Testis (tissue), 3 donors: ENCODE data around the gene NPHP4. TPM values are rescaled to one million over a fixed set of nuclear protein-coding genes. Genes with fewer than 3 reads are reported as not detected.

ENCODE experiments used
- DNase-seq: peaks from one replicate; pipeline ENCODE4 v3.0.0-alpha.2; 2019
- H3K27ac ChIP-seq, 2 donors: fragments of 200-600 bp; sonication (generic); one replicate each; pipeline ENCODE4 v1.5.1; 2019
- H3K27me3 ChIP-seq: fragments of 200-600 bp; sonication (generic); one replicate; pipeline ENCODE4 v1.5.1; 2019
- H3K36me3 ChIP-seq: fragments of 200-600 bp; sonication (generic); one replicate; pipeline ENCODE4 v1.5.1; 2017; ENCODE audit warnings: low read depth; ENCODE audit errors: missing control alignments
- H3K4me1 ChIP-seq: fragments of 200-600 bp; sonication (generic); one replicate; pipeline ENCODE4 v1.5.1; 2019
- H3K4me3 ChIP-seq, 2 donors: fragments of 200-600 bp; sonication (generic); one replicate each; pipeline ENCODE4 v1.5.1; 2017 to 2019
- H3K9me3 ChIP-seq: fragments of 200-600 bp; sonication (generic); one replicate; pipeline ENCODE4 v1.5.1; 2017
- POLR2A ChIP-seq: fragments of 450-650 bp; IDR thresholded peaks from one replicate; pipeline ENCODE4 v1.6.1; 2017; ENCODE audit warnings: antibody characterized with exemption, mild to moderate bottlenecking, moderate library complexity
- WGBS, 2 donors: methylation state at CpG; one replicate each; pipeline ENCODE4 v1.1.5; 2018; 5-methylcytosine and 5-hydroxymethylcytosine counted together
- intact Hi-C: fragments of 100-400 bp; cut with DNase I; formaldehyde crosslinking; loops from one replicate; pipeline ENCODE4 v1.15.1; 2023; ENCODE audit warnings: low total_unique reads
- polyA plus RNA-seq: library from polyadenylated mRNA; stranded (reverse); fragments of 350-450 nt; fragmentation: Illumina TruSeq; extraction: RNeasy Lipid Tissue Mini Kit (QIAGEN cat#74804); gene quantifications from one replicate; pipeline ENCODE4 v1.2.3, GENCODE V29; 2014; ENCODE audit warnings: low read depth, low replicate concordance; ENCODE audit not compliant: insufficient read depth
- total RNA-seq, 2 donors: library from RNA; depleted of rRNA; stranded (reverse); fragments of >200 nt; gene quantifications; one replicate each; pipeline ENCODE4 v1.2.3, GENCODE V29; 2016
- TF ChIP-seq, protein P1 (sequence below), 3 experiments: fragments of 450-650 bp in 2 of 3; fragments of 200-600 bp in 1 of 3; sonication (generic) in 1 of 3; IDR thresholded peaks; one replicate each; pipeline ENCODE4 v1.5.1; 2016 to 2019; ENCODE audit warnings: antibody characterized with exemption in 3 of 3, mild to moderate bottlenecking in 2 of 3, moderate library complexity in 1 of 3

The NPHP4 gene
- total and polyA plus RNA-seq, 3 donors from 2014 or later: 26.3 to 65.9 (median 49.4) TPM

DNA sequence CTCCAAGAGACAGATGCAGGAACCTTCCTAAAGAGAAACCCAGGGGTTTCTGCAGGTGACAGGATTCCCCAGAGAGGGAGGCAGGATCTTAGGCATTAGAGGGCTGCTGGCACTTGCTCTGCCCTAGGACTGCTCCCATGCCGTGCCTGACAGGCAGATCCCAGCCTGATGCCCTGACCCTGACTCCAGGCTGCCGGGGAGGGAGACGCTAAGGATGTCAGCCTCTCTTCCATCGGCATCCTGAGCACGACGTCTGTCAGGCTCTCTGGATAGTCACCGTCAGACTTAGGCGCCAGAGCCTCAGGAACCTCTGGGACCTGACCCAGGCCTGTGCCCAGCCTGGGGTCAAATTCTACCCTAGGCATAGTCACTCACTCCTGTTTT is 157.1 kb downstream of the NPHP4 start:
- Histone ChIP-seq H3K27ac (no peak overlapping the region), H3K9me3 (no peaks in the 10 kb centered on the region), H3K36me3 (no peaks in the 10 kb centered on the region), H3K4me3 (no peak overlapping the region), H3K4me1 (peaks cover 4% of the 10 kb centered on the region), H3K27me3 (no peaks in the 10 kb centered on the region)
- intact Hi-C loops: no loop called here
- DNase-seq: no peak
- TF ChIP-seq, protein P1, sequence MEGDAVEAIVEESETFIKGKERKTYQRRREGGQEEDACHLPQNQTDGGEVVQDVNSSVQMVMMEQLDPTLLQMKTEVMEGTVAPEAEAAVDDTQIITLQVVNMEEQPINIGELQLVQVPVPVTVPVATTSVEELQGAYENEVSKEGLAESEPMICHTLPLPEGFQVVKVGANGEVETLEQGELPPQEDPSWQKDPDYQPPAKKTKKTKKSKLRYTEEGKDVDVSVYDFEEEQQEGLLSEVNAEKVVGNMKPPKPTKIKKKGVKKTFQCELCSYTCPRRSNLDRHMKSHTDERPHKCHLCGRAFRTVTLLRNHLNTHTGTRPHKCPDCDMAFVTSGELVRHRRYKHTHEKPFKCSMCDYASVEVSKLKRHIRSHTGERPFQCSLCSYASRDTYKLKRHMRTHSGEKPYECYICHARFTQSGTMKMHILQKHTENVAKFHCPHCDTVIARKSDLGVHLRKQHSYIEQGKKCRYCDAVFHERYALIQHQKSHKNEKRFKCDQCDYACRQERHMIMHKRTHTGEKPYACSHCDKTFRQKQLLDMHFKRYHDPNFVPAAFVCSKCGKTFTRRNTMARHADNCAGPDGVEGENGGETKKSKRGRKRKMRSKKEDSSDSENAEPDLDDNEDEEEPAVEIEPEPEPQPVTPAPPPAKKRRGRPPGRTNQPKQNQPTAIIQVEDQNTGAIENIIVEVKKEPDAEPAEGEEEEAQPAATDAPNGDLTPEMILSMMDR (IDR thresholded peaks at IDR 0.05): no peak
- TF ChIP-seq POLR2A: no peak
- WGBS, 2 donors: 53 to 55% methylated on average over 2 to 8 of the region's 8 CpGs

DNA sequence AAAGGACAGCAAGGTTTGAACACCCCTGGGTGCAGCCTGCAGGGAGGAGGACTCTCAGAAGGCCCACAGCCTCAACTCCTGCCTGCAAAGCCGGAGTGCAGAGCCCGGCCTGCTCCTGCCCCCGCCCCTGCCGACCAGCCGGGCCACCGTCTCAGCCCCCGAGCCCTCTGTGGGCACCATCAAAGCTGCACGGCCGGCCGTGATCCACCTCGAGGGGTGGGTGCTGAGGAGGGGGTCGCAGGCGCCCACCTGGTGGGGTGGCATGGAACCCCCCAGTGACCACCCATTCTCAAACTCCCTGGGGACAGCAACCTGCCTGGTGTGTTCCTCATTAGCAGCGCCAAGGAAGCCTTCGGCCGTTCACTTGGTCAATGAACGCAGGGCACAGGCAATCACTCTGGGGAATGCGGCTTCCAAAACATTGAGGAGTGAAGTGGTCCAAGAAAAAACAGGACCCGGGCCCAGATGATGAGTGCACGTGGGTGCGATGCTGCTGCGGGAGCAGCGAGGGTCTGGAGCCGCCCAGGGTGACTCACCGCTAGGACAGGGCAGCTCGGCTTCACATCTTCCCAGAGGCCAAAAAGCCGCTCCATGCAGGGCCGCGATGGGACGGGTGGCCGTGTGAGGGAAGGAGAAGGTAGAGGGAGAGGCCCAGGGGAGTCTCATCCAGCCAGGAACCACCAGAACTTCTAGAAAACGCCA is 157.6 kb downstream of the NPHP4 start:
- 77 to 81% methylated on average over 18 to 32 of the region's 32 CpGs for WGBS, 2 donors
- intact Hi-C loops: no loop called here

DNA sequence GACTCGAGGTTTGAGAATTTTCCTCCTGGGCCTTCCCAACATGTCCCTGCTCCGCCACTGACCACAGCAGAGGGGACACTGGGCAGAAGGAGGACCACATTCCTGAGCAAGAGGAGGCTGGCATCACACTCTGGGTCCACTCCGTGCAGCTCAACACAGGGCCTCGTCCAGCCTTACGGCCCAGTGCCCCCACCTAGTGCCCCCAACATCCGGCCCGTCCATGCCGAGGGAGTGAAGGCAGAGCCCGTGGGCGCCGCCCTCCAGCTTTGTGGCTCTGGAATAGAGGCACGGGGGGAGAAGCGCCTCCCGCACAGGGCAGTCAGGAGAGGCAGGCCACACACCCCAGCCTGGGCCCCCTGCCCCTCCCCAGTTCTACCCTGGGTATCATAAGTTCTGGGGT is 158.3 kb downstream of the NPHP4 start:
- no peaks in the 10 kb centered on the region for H3K27me3 ChIP-seq
- H3K36me3 ChIP-seq: no peaks in the 10 kb centered on the region
- H3K4me3 ChIP-seq: no peak overlapping the region
- intact Hi-C loops: no loop called here
- no peaks in the 10 kb centered on the region for H3K9me3 ChIP-seq
- no peak for DNase-seq
- H3K27ac ChIP-seq: no peak overlapping the region
- 69 to 70% methylated on average over 9 to 14 of the region's 14 CpGs for WGBS, 2 donors
- no peak for TF ChIP-seq POLR2A
- TF ChIP-seq, protein P1 (IDR thresholded peaks at IDR 0.05): no peak
- peaks cover 4% of the 10 kb centered on the region for H3K4me1 ChIP-seq

More for the DNA sequence above, 157.6 kb downstream of the NPHP4 start:
- no peak for DNase-seq
- Histone ChIP-seq H3K27me3 (no peaks in the 10 kb centered on the region), H3K4me3 (no peak overlapping the region), H3K4me1 (peaks cover 4% of the 10 kb centered on the region), H3K9me3 (no peaks in the 10 kb centered on the region), H3K36me3 (no peaks in the 10 kb centered on the region), H3K27ac (no peak overlapping the region)
- no peak for TF ChIP-seq POLR2A

DNA sequence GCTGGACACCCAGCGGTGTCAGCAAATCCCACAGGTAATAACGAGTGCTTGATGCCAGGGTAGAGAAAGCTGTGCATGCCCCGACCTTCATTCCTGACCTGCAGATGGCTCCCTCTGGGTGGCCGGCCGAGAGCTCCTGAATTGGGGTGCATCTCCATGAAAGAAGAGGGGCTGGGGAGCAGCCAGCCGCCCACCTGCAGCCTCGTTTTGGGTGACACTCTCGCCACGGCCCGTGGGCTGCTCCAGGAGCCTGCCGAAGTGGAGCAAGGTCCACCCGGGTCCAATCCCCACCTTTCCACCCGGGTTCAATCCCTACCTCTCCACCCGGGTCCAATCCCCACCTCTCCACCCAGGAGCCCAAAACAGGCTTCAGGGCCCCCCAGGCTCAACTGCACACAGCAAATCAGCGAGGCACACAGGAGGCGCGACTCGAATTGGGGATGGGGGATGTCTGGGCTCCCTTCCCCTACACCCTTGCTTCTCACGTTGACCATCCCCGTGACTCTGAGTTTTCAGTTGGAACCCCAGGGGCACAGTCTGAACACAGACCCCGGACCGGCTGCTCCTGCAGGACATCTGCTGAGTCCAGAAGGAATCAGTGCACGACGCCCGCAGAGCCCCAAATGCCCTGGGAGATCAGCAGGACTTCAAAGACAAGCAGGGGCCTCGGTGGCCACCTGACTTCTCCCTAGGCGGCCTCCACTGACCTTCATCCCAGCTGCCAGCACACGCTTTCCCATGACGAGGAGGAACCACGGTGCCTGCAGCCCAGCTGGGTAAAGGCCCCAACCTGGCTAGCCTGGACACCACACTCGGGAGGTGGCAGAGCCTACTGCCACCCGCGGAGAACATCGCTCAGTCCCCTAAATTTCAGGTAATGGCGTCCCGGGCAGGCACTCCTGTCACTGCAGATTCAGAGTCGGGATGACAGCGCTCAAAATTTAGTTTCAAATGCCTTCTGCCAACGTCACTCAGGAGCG is 159.0 kb downstream of the NPHP4 start:
- intact Hi-C loops: no loop called here
- no peak for TF ChIP-seq POLR2A
- TF ChIP-seq, protein P1 (IDR thresholded peaks at IDR 0.05): no peak
- no peak for DNase-seq
- H3K36me3 ChIP-seq: no peaks in the 10 kb centered on the region
- no peak overlapping the region for H3K27ac ChIP-seq
- no peaks in the 10 kb centered on the region for H3K9me3 ChIP-seq
- no peak overlapping the region for H3K4me3 ChIP-seq
- H3K27me3 ChIP-seq: no peaks in the 10 kb centered on the region
- H3K4me1 ChIP-seq: peaks cover 4% of the 10 kb centered on the region
- 81 to 90% methylated on average over 22 to 40 of the region's 40 CpGs for WGBS, 2 donors

DNA sequence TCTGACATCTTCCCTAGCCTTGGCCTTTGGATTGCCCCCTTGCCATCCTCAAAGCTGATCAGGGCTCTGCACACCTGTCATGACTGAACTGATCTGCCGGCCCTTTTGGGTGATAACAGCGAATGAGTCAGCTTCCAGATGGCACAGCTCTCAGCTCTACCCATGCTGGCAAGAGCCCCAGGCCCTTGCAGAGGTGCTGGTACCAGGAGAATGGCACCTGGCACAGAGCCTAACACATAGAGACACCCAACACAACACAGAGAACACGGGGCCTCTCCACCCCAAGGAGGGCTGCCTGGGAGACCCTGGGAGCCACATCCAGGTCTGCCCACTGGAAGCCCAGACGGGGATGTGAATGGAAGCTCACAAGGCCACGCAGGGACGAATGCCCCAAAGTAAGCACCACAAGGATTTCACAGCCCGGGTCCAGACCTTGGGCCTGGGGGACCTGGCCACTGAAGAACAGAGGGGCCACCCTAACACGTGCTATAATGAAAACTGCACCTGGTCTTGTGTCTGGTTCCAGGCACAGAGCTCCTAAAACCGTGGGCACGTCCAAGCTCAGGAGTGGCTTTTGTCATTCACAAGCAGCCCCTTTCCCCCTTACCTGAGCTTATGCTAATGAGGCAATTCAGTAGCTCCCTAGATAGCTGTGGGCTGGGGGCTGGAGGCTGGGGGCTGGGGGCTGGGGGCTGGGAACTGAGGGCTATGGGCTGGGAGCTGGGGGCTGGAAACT is 160.5 kb downstream of the NPHP4 start:
- no peak overlapping the region for H3K27ac ChIP-seq
- no peaks in the 10 kb centered on the region for H3K9me3 ChIP-seq
- WGBS, 2 donors: 51 to 70% methylated on average over 8 to 10 of the region's 10 CpGs
- TF ChIP-seq POLR2A: no peak
- TF ChIP-seq, protein P1 (IDR thresholded peaks at IDR 0.05): no peak
- H3K27me3 ChIP-seq: no peaks in the 10 kb centered on the region
- intact Hi-C loops: no loop called here
- H3K4me3 ChIP-seq: no peak overlapping the region
- peaks cover 4% of the 10 kb centered on the region for H3K4me1 ChIP-seq
- H3K36me3 ChIP-seq: no peaks in the 10 kb centered on the region
- DNase-seq: no peak
